IMR-90 (cell line): Measurements from ENCODE around the gene TES. TPM values are rescaled to one million over a fixed set of nuclear protein-coding genes. Genes with fewer than 3 reads are reported as not detected.

Source experiments
- ATAC-seq: fragments of 200-7000 bp; cut with Tn5 transposase; 2 replicates; pipeline ENCODE4 v1.9.1; 2020; ENCODE audit warnings: low read depth, mild to moderate bottlenecking, moderate library complexity
- BruUV-seq: library from RNA; stranded (reverse); fragments of 400-500 nt; replicated peaks from 2 replicates; lab custom pipeline; 2021; lab: Mats Ljungman, UMichigan
- CTCF ChIA-PET: fragments of 300-600 bp; formaldehyde crosslinking; extraction: SDS; loops from one replicate; lab custom pipeline; 2021; ENCODE audit warnings: antibody characterized with exemption; lab: Yijun Ruan, JAX
- POLR2A ChIA-PET: fragments of 300-600 bp; sonication (Branson Sonifier 250); formaldehyde crosslinking; loops from one replicate; lab custom pipeline; 2022; ENCODE audit warnings: antibody characterized with exemption; ENCODE audit not compliant: unreplicated experiment; lab: Charles Lee
- DNase-seq: peaks from one replicate; pipeline ENCODE4 v3.0.0; 2013
- H2AFZ ChIP-seq: replicated peaks from 2 replicates; pipeline ENCODE3; 2013; ENCODE audit warnings: low read length, mild to moderate bottlenecking; ENCODE audit not compliant: poor library complexity
- H2AK5ac ChIP-seq: 2 replicates; pipeline ENCODE4 v1.6.1; 2013; ENCODE audit warnings: low read depth, low read length, inconsistent platforms
- H2AK9ac ChIP-seq: replicated peaks from 2 replicates; pipeline ENCODE3; 2013; ENCODE audit warnings: mild to moderate bottlenecking, low read depth, low read length, moderate library complexity; ENCODE audit not compliant: poor library complexity
- H2BK120ac ChIP-seq: 2 replicates; pipeline ENCODE4 v1.6.1; 2013; ENCODE audit warnings: low read depth, low read length, inconsistent platforms
- H2BK15ac ChIP-seq: 3 replicates; pipeline ENCODE4 v1.6.1; 2013; ENCODE audit warnings: low read depth, low read length, inconsistent platforms
- H2BK20ac ChIP-seq: 2 replicates; pipeline ENCODE4 v1.6.1; 2013; ENCODE audit warnings: low read depth, mild to moderate bottlenecking, inconsistent platforms, low read length, moderate library complexity
- H2BK5ac ChIP-seq: 2 replicates; pipeline ENCODE4 v1.6.1; 2013; ENCODE audit warnings: mild to moderate bottlenecking, low read depth, low read length, inconsistent platforms; ENCODE audit not compliant: poor library complexity, severe bottlenecking
- H3K14ac ChIP-seq: replicated peaks from 2 replicates; pipeline ENCODE4 v1.6.1; 2013; ENCODE audit warnings: low read depth, low read length, inconsistent platforms
- H3K18ac ChIP-seq: 2 replicates; pipeline ENCODE4 v1.6.1; 2013; ENCODE audit warnings: low read depth, low read length, control low read depth
- H3K23ac ChIP-seq: 2 replicates; pipeline ENCODE4 v1.6.1; 2013; ENCODE audit warnings: low read depth, low read length, inconsistent platforms
- H3K27ac ChIP-seq: 2 replicates; pipeline ENCODE4 v1.5.1; 2013; ENCODE audit warnings: mild to moderate bottlenecking, control low read depth, low read length; ENCODE audit not compliant: insufficient read depth
- H3K27me3 ChIP-seq: 2 replicates; pipeline ENCODE4 v1.6.1; 2013; ENCODE audit warnings: low read length; ENCODE audit not compliant: control insufficient read depth, insufficient read depth
- H3K36me3 ChIP-seq: 2 replicates; pipeline ENCODE4 v1.6.1; 2013; ENCODE audit warnings: low read length, mixed read lengths; ENCODE audit not compliant: control insufficient read depth, insufficient read depth
- H3K4ac ChIP-seq: 2 replicates; pipeline ENCODE4 v1.6.1; 2013; ENCODE audit warnings: low read depth, low read length, inconsistent platforms
- H3K4me1 ChIP-seq: 2 replicates; pipeline ENCODE4 v1.6.1; 2013; ENCODE audit warnings: low read length, mixed read lengths; ENCODE audit not compliant: control insufficient read depth, insufficient read depth
- H3K4me2 ChIP-seq: 2 replicates; pipeline ENCODE4 v1.6.1; 2013; ENCODE audit warnings: low read depth, mild to moderate bottlenecking, control low read depth, low read length, moderate library complexity
- H3K4me3 ChIP-seq: 2 replicates; pipeline ENCODE4 v1.5.1; 2013; ENCODE audit warnings: low read depth, mild to moderate bottlenecking, control low read depth, low read length, moderate library complexity; ENCODE audit not compliant: insufficient read depth
- H3K56ac ChIP-seq: 2 replicates; pipeline ENCODE4 v1.6.1; 2013; ENCODE audit warnings: low read length, inconsistent platforms; ENCODE audit not compliant: insufficient read depth; ENCODE audit errors: extremely low read depth
- H3K79me1 ChIP-seq, 2 experiments: 2 replicates each; pipeline ENCODE4 v1.6.1; 2013; ENCODE audit warnings: low read length in 2 of 2, inconsistent platforms in 1 of 2, low read depth in 1 of 2
- H3K9ac ChIP-seq: 2 replicates; pipeline ENCODE4 v1.6.1; 2013; ENCODE audit warnings: low read depth, low read length, control low read depth
- H3K9me1 ChIP-seq: 2 replicates; pipeline ENCODE4 v1.6.1; 2013; ENCODE audit warnings: low read length, inconsistent platforms; ENCODE audit not compliant: insufficient read depth
- H3K9me3 ChIP-seq: 2 replicates; pipeline ENCODE4 v1.6.1; 2013; ENCODE audit warnings: low read length; ENCODE audit not compliant: control insufficient read depth, insufficient read depth
- H4K20me1 ChIP-seq: 2 replicates; pipeline ENCODE4 v1.6.1; 2013; ENCODE audit warnings: low read length, inconsistent platforms; ENCODE audit not compliant: insufficient read depth
- H4K5ac ChIP-seq: 2 replicates; pipeline ENCODE4 v1.6.1; 2013; ENCODE audit warnings: mild to moderate bottlenecking, low read depth, low read length, control low read depth
- H4K8ac ChIP-seq, 2 experiments: 2 replicates each; pipeline ENCODE4 v1.6.1; 2013; ENCODE audit warnings: low read depth in 2 of 2, low read length in 2 of 2, control low read depth in 1 of 2, inconsistent platforms in 1 of 2
- H4K91ac ChIP-seq: 2 replicates; pipeline ENCODE4 v1.6.1; 2013; ENCODE audit warnings: low read depth, low read length, inconsistent platforms; ENCODE audit not compliant: insufficient read depth
- BHLHE40 ChIP-seq: fragments of 150-350 bp; IDR thresholded peaks from 2 replicates; pipeline ENCODE4 v1.6.1; 2016; ENCODE audit warnings: mild to moderate bottlenecking, low read depth, low read length
- CEBPB ChIP-seq: IDR thresholded peaks from 2 replicates; pipeline ENCODE4 v1.6.1; 2012; ENCODE audit warnings: low read depth, low read length, improper control_type of control experiment
- CHD1 ChIP-seq: IDR thresholded peaks from 2 replicates; pipeline ENCODE4 v1.6.1; 2012; ENCODE audit warnings: low read depth, low read length, improper control_type of control experiment
- FOS ChIP-seq: fragments of 150-350 bp; IDR thresholded peaks from 2 replicates; pipeline ENCODE4 v1.6.1; 2016; ENCODE audit warnings: low read depth, low read length
- MAFK ChIP-seq: IDR thresholded peaks from 2 replicates; pipeline ENCODE4 v1.6.1; 2012; ENCODE audit warnings: low read depth, low read length, improper control_type of control experiment
- POLR2A ChIP-seq: IDR thresholded peaks from 2 replicates; pipeline ENCODE4 v1.6.1; 2012; ENCODE audit warnings: mild to moderate bottlenecking, low read depth, low read length
- RAD21 ChIP-seq: IDR thresholded peaks from 2 replicates; pipeline ENCODE4 v1.6.1; 2012; ENCODE audit warnings: low read length, improper control_type of control experiment
- RCOR1 ChIP-seq: IDR thresholded peaks from 2 replicates; pipeline ENCODE4 v1.6.1; 2012; ENCODE audit warnings: mild to moderate bottlenecking, low read length, improper control_type of control experiment; ENCODE audit not compliant: insufficient replicate concordance
- SMC3 ChIP-seq: fragments of 150-350 bp; IDR thresholded peaks from 2 replicates; pipeline ENCODE4 v1.6.1; 2016; ENCODE audit warnings: low read depth, mild to moderate bottlenecking, antibody characterized with exemption, low read length, moderate library complexity
- USF2 ChIP-seq: fragments of 150-350 bp; IDR thresholded peaks from 2 replicates; pipeline ENCODE4 v1.6.1; 2017; ENCODE audit warnings: mild to moderate bottlenecking, antibody characterized with exemption, low read length, low read depth
- WGBS, 2 experiments: methylation state at CpG; one replicate each; pipeline versions ENCODE4 v1.1.5 to v1.1.7; 2013; ENCODE audit warnings: missing lambda C conversion rate in 2 of 2; ENCODE audit not compliant: insufficient read length in 1 of 2; ENCODE audit errors: extremely low coverage in 2 of 2; 5-methylcytosine and 5-hydroxymethylcytosine counted together
- dilution Hi-C: fragments of 300-500 bp; cut with HindIII; formaldehyde crosslinking; loops from one replicate; pipeline ENCODE4 v1.14.3; 2018; ENCODE audit warnings: low sequenced_read_pairs; ENCODE audit not compliant: unreplicated experiment
- in situ Hi-C: fragments of 300-500 bp; cut with MboI; formaldehyde crosslinking; loops from 3 replicates; pipeline ENCODE4 v1.14.3; 2019; ENCODE audit warnings: low sequenced_read_pairs, inconsistent platforms, mixed read lengths
- intact Hi-C: fragments of 100-400 bp; cut with micrococcal nuclease; formaldehyde crosslinking; loops from 2 replicates; pipeline ENCODE4 v1.10.0; 2022
- polyA plus RNA-seq, 3 experiments: library from polyadenylated mRNA; depleted of rRNA; stranded (reverse); fragments of >200 nt; gene quantifications; 2 replicates each; pipeline ENCODE4 v1.2.3, GENCODE V29; 2012; ENCODE audit warnings: low replicate concordance in 1 of 3
- total RNA-seq: library from RNA; depleted of rRNA; stranded (reverse); fragments of >200 nt; gene quantifications from 2 replicates; pipeline ENCODE4 v1.2.3, GENCODE V29; 2012
- TF ChIP-seq, protein P1 (sequence below): conservative IDR thresholded peaks from 2 replicates; pipeline ENCODE4 v1.5.1; 2012; ENCODE audit warnings: mild to moderate bottlenecking, low read depth, low read length, improper control_type of control experiment

Gene TES
- total and polyA plus RNA-seq, 2 of the 4 experiments (the other 2 are of a cell fraction) = 54.0 to 83.3 TPM

DNA sequence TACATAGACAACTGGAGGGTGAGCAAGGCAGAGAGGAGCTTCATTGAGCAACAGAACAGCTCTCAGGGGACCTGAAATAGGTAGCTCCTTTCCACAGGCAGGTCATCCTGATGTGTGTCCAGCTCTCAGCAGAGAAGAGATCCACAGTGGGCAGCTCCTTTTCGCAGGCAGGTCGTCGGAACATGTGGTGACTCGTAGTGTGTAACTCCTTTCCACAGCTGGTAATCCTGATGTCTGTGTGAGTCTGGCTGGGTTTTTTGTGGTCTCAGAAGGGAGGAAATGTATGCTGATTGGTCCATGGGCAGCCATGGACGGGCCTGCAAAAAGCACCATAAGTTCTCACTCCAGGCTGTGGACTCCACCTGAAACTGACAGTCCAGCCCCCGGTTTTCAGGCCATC lies 24.4 kb upstream of the TES start:
- Histone ChIP-seq H3K4me2 (no peak overlapping the region), H3K79me1 (no peaks in the 10 kb centered on the region), H2AK9ac (no peak overlapping the region), H3K23ac (no peak overlapping the region), H3K14ac (no peak overlapping the region), H3K4ac (no peak overlapping the region), H2AFZ (peak overlapping the region; percentile 76), H3K18ac (no peak overlapping the region), H3K27me3 (no peaks in the 10 kb centered on the region), H2BK5ac (no peak overlapping the region), H3K4me1 (no peaks in the 10 kb centered on the region), H3K27ac (no peak overlapping the region), H4K8ac (no peak overlapping the region), H3K36me3 (no peaks in the 10 kb centered on the region), H3K56ac (no peak overlapping the region), H2BK15ac (no peak overlapping the region), H4K91ac (no peak overlapping the region), H2AK5ac (no peak overlapping the region), H2BK20ac (no peak overlapping the region), H3K9ac (no peak overlapping the region), H3K4me3 (no peak overlapping the region), H4K5ac (no peak overlapping the region), H3K9me3 (peaks cover 9% of the 10 kb centered on the region), H4K20me1 (no peaks in the 10 kb centered on the region), H2BK120ac (no peak overlapping the region), H3K9me1 (no peaks in the 10 kb centered on the region)
- CTCF ChIA-PET = no interaction called here
- dilution Hi-C loops = no loop called here
- POLR2A ChIA-PET = no interaction called here
- TF ChIP-seq CHD1 = no peak
- TF ChIP-seq RAD21 = no peak
- TF ChIP-seq RCOR1 = no peak
- no peak for TF ChIP-seq MAFK
- TF ChIP-seq CEBPB = no peak
- no peak for TF ChIP-seq USF2
- TF ChIP-seq POLR2A = no peak
- TF ChIP-seq, protein P1, sequence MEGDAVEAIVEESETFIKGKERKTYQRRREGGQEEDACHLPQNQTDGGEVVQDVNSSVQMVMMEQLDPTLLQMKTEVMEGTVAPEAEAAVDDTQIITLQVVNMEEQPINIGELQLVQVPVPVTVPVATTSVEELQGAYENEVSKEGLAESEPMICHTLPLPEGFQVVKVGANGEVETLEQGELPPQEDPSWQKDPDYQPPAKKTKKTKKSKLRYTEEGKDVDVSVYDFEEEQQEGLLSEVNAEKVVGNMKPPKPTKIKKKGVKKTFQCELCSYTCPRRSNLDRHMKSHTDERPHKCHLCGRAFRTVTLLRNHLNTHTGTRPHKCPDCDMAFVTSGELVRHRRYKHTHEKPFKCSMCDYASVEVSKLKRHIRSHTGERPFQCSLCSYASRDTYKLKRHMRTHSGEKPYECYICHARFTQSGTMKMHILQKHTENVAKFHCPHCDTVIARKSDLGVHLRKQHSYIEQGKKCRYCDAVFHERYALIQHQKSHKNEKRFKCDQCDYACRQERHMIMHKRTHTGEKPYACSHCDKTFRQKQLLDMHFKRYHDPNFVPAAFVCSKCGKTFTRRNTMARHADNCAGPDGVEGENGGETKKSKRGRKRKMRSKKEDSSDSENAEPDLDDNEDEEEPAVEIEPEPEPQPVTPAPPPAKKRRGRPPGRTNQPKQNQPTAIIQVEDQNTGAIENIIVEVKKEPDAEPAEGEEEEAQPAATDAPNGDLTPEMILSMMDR = no peak
- no peak for TF ChIP-seq BHLHE40
- no peak for TF ChIP-seq FOS
- no peak for TF ChIP-seq SMC3
- peak; percentile 59; the same call in 1 of the 2 replicates for ATAC-seq
- BruUV-seq = no TSS peak
- peak; percentile 73 for DNase-seq
- intact Hi-C loops = no loop called here
- in situ Hi-C loops = no loop called here
- no CpG with 5 or more reads among the region's 6 CpGs for WGBS, 2 experiments
